SH-SY5Y (cell line): ENCODE results near the gene STARD7.

Source experiments
- GATA2 ChIP-seq: IDR thresholded peaks from 2 replicates; pipeline ENCODE4 v1.6.1; 2011; ENCODE audit warnings: mild to moderate bottlenecking, low read depth, low read length
- GATA3 ChIP-seq: IDR thresholded peaks from 2 replicates; pipeline ENCODE4 v1.6.1; 2011; ENCODE audit warnings: low read depth, mild to moderate bottlenecking, low read length, moderate library complexity

- TF ChIP-seq GATA3 (no peak), GATA2 (no peak)
These were observed 23.1 kb downstream of the STARD7 start for GRCh38 chr2:96185516-96185915.
